ENCODE measurements around the gene STEAP2.
"Not testable (repeated sequence)": the region's sequence is repeated elsewhere in the genome, so short reads cannot be mapped to it uniquely, and the experiment has no call there.

Gene STEAP2

GRCh38 chr7:90248706-90249105 lies 37.2 kb downstream of the STEAP2 start:
- DNase-seq (ENCODE audit: low spot score in 2 of 2) = no peak
- peaks cover 8% of the 10 kb centered on the region; the same call in 1 of the 2 replicates for H3K4me1 ChIP-seq
- no peaks in the 10 kb centered on the region for H3K9me3 ChIP-seq
- in situ Hi-C loops (cut with MboI; ENCODE audit: low sequenced_read_pairs) = no loop called here
- H3K27me3 ChIP-seq (ENCODE audit: low read depth) = no peaks in the 10 kb centered on the region
- H3K36me3 ChIP-seq (replicated peaks) = no peaks in the 10 kb centered on the region
- no peak overlapping the region for H3K4me3 ChIP-seq

- in situ Hi-C loops (cut with MboI; ENCODE audit: low sequenced_read_pairs) = loop anchor here (25.0 kb wide), 1 partner anchor 88 kb away; the partner anchor contains the start of gene STEAP1
Measured at GRCh38 chr7:90250601-90251303, 39.2 kb downstream of the STEAP2 start.

GRCh38 chr7:90251304-90251635 lies 39.7 kb downstream of the STEAP2 start:
- DNase-seq (ENCODE audit: low spot score in 2 of 2) = no peak
- no peaks in the 10 kb centered on the region for H3K27me3 ChIP-seq (ENCODE audit: low read depth)
- H3K9me3 ChIP-seq = no peaks in the 10 kb centered on the region
- H3K36me3 ChIP-seq (replicated peaks) = no peaks in the 10 kb centered on the region
- in situ Hi-C loops (cut with MboI; ENCODE audit: low sequenced_read_pairs) = loop anchor here (25.0 kb wide), 1 partner anchor 89 kb away; the partner anchor contains the start of gene STEAP1
- H3K4me1 ChIP-seq = 0 out of 2 replicates have a peak, but pooled peaks cover 4% of the 10 kb centered on the region
- H3K4me3 ChIP-seq = no peak overlapping the region

More at GRCh38 chr7:90250601-90251303, 39.2 kb downstream of the STEAP2 start:
- no peak for DNase-seq (ENCODE audit: low spot score in 2 of 2)
- no peaks in the 10 kb centered on the region for H3K27me3 ChIP-seq (ENCODE audit: low read depth)
- H3K4me1 ChIP-seq = peaks cover 7% of the 10 kb centered on the region; the same call in 1 of the 2 replicates
- H3K9me3 ChIP-seq = no peaks in the 10 kb centered on the region
- H3K4me3 ChIP-seq = no peak overlapping the region
- no peaks in the 10 kb centered on the region for H3K36me3 ChIP-seq (replicated peaks)

- H3K4me1 ChIP-seq; DNase-seq (ENCODE audit: low spot score in 2 of 2); H3K4me3 ChIP-seq; H3K27me3 ChIP-seq (ENCODE audit: low read depth); H3K9me3 ChIP-seq; H3K36me3 ChIP-seq (replicated peaks): not testable (repeated sequence)
- in situ Hi-C loops (cut with MboI; ENCODE audit: low sequenced_read_pairs) = loop anchor here (25.0 kb wide), 1 partner anchor 94 kb away; the partner anchor contains the start of gene STEAP1
Measured at GRCh38 chr7:90256011-90256410, 44.5 kb downstream of the STEAP2 start.

GRCh38 chr7:90256778-90257177 lies 45.2 kb downstream of the STEAP2 start:
- no peaks in the 10 kb centered on the region for H3K4me1 ChIP-seq
- no peak overlapping the region for H3K4me3 ChIP-seq
- in situ Hi-C loops (cut with MboI; ENCODE audit: low sequenced_read_pairs) = loop anchor here (25.0 kb wide), 1 partner anchor 94 kb away; the partner anchor contains the start of gene STEAP1
- H3K27me3 ChIP-seq (ENCODE audit: low read depth) = no peaks in the 10 kb centered on the region
- no peaks in the 10 kb centered on the region for H3K9me3 ChIP-seq
- H3K36me3 ChIP-seq (replicated peaks) = no peaks in the 10 kb centered on the region
- no peak for DNase-seq (ENCODE audit: low spot score in 2 of 2)

GRCh38 chr7:90261441-90261840 lies 49.9 kb downstream of the STEAP2 start:
- in situ Hi-C loops (cut with MboI; ENCODE audit: low sequenced_read_pairs) = loop anchor here (25.0 kb wide), 1 partner anchor 99 kb away; the partner anchor contains the start of gene STEAP1
- Histone ChIP-seq H3K27me3 (ENCODE audit: low read depth) (no peaks in the 10 kb centered on the region; the same call in 1 of the 2 replicates), H3K4me3 (no peak overlapping the region), H3K4me1 (no peaks in the 10 kb centered on the region), H3K36me3 (replicated peaks) (no peaks in the 10 kb centered on the region), H3K9me3 (no peaks in the 10 kb centered on the region)
- DNase-seq (ENCODE audit: low spot score in 2 of 2) = no peak

- DNase-seq (ENCODE audit: low spot score in 2 of 2) = peak in 1 of 2 experiments; percentile 47
- Histone ChIP-seq H3K27me3 (ENCODE audit: low read depth) (no peaks in the 10 kb centered on the region; the same call in 1 of the 2 replicates), H3K9me3 (no peaks in the 10 kb centered on the region), H3K4me3 (no peak overlapping the region), H3K4me1 (no peaks in the 10 kb centered on the region), H3K36me3 (replicated peaks) (no peaks in the 10 kb centered on the region)
- in situ Hi-C loops (cut with MboI; ENCODE audit: low sequenced_read_pairs) = loop anchor here (25.0 kb wide), 1 partner anchor 100 kb away; the partner anchor contains the start of gene STEAP1
Measured at GRCh38 chr7:90262438-90262837, 50.9 kb downstream of the STEAP2 start.

GRCh38 chr7:90266808-90267207 lies 55.3 kb downstream of the STEAP2 start:
- in situ Hi-C loops (cut with MboI; ENCODE audit: low sequenced_read_pairs) = loop anchor here (25.0 kb wide), 1 partner anchor 105 kb away; the partner anchor contains the start of gene STEAP1
- no peaks in the 10 kb centered on the region; the same call in 1 of the 2 replicates for H3K27me3 ChIP-seq (ENCODE audit: low read depth)
- no peaks in the 10 kb centered on the region for H3K4me1 ChIP-seq
- no peak overlapping the region for H3K4me3 ChIP-seq
- H3K36me3 ChIP-seq (replicated peaks) = no peaks in the 10 kb centered on the region
- DNase-seq (ENCODE audit: low spot score in 2 of 2) = no peak
- no peaks in the 10 kb centered on the region for H3K9me3 ChIP-seq

GRCh38 chr7:90267263-90267858 lies 55.8 kb downstream of the STEAP2 start:
- no peaks in the 10 kb centered on the region for H3K9me3 ChIP-seq
- H3K27me3 ChIP-seq (ENCODE audit: low read depth) = no peaks in the 10 kb centered on the region; the same call in 1 of the 2 replicates
- DNase-seq (ENCODE audit: low spot score in 2 of 2) = no peak
- H3K4me1 ChIP-seq = no peaks in the 10 kb centered on the region
- no peak overlapping the region for H3K4me3 ChIP-seq
- no peaks in the 10 kb centered on the region for H3K36me3 ChIP-seq (replicated peaks)
- in situ Hi-C loops (cut with MboI; ENCODE audit: low sequenced_read_pairs) = loop anchor here (25.0 kb wide), 1 partner anchor 105 kb away; the partner anchor contains the start of gene STEAP1

- H3K36me3 ChIP-seq (replicated peaks) = no peaks in the 10 kb centered on the region
- H3K27me3 ChIP-seq (ENCODE audit: low read depth) = no peaks in the 10 kb centered on the region; the same call in 1 of the 2 replicates
- no peak for DNase-seq (ENCODE audit: low spot score in 2 of 2)
- no peak overlapping the region for H3K4me3 ChIP-seq
- no peaks in the 10 kb centered on the region for H3K4me1 ChIP-seq
- in situ Hi-C loops (cut with MboI; ENCODE audit: low sequenced_read_pairs) = loop anchor here (25.0 kb wide), 1 partner anchor 107 kb away; the partner anchor contains the start of gene STEAP1
- H3K9me3 ChIP-seq = no peaks in the 10 kb centered on the region
Measured at GRCh38 chr7:90269163-90269562, 57.6 kb downstream of the STEAP2 start.

- no peaks in the 10 kb centered on the region for H3K4me1 ChIP-seq
- in situ Hi-C loops (cut with MboI; ENCODE audit: low sequenced_read_pairs) = loop anchor here (25.0 kb wide), 1 partner anchor 108 kb away; the partner anchor contains the start of gene STEAP1
- H3K4me3 ChIP-seq = no peak overlapping the region
- no peaks in the 10 kb centered on the region for H3K9me3 ChIP-seq
- no peaks in the 10 kb centered on the region; the same call in 1 of the 2 replicates for H3K27me3 ChIP-seq (ENCODE audit: low read depth)
- H3K36me3 ChIP-seq (replicated peaks) = no peaks in the 10 kb centered on the region
- no peak for DNase-seq (ENCODE audit: low spot score in 2 of 2)
Measured at GRCh38 chr7:90270431-90271178, 59.1 kb downstream of the STEAP2 start.

GRCh38 chr7:90271753-90272152 lies 60.2 kb downstream of the STEAP2 start:
- no peak for DNase-seq (ENCODE audit: low spot score in 2 of 2)
- in situ Hi-C loops (cut with MboI; ENCODE audit: low sequenced_read_pairs) = loop anchor here (25.0 kb wide), 1 partner anchor 109 kb away; the partner anchor contains the start of gene STEAP1

GRCh38 chr7:90272242-90272641 lies 60.7 kb downstream of the STEAP2 start:
- DNase-seq (ENCODE audit: low spot score in 2 of 2) = no peak
- Histone ChIP-seq H3K4me1 (no peaks in the 10 kb centered on the region), H3K27me3 (ENCODE audit: low read depth) (no peaks in the 10 kb centered on the region), H3K4me3 (no peak overlapping the region), H3K36me3 (replicated peaks) (no peaks in the 10 kb centered on the region), H3K9me3 (no peaks in the 10 kb centered on the region)
- in situ Hi-C loops (cut with MboI; ENCODE audit: low sequenced_read_pairs) = loop anchor here (25.0 kb wide), 1 partner anchor 110 kb away; the partner anchor contains the start of gene STEAP1

More at GRCh38 chr7:90271753-90272152, 60.2 kb downstream of the STEAP2 start:
- Histone ChIP-seq H3K9me3 (no peaks in the 10 kb centered on the region), H3K4me3 (no peak overlapping the region), H3K4me1 (no peaks in the 10 kb centered on the region), H3K36me3 (replicated peaks) (no peaks in the 10 kb centered on the region), H3K27me3 (ENCODE audit: low read depth) (no peaks in the 10 kb centered on the region)

All from HAP-1 (cell line).